Left ventricle myocardium superior (tissue), 1 donor: Measurements from ENCODE around the gene MYOZ3. TPM values are rescaled to one million over a fixed set of nuclear protein-coding genes. Genes with fewer than 3 reads are reported as not detected.

Source experiments
- ATAC-seq: fragments of 200-7000 bp; cut with Tn5 transposase; one replicate; pipeline ENCODE4 v1.9.1; 2020; ENCODE audit warnings: mild to moderate bottlenecking, moderate library complexity
- DNase-seq: peaks from one replicate; pipeline ENCODE4 v3.0.0-alpha.2; 2020
- intact Hi-C: fragments of 100-400 bp; cut with micrococcal nuclease; formaldehyde crosslinking; loops from one replicate; pipeline ENCODE4 v1.11.0; 2022
- total RNA-seq: library from RNA; stranded (reverse); fragmentation: NEBNext Ultra II Directional; extraction: Animal tissue kit (Norgen Biotek cat#: 25700); gene quantifications from one replicate; pipeline ENCODE4 v1.2.1, GENCODE V29; 2021
- donor health status: DM: no; HTN: yes; CAD: no; lungs with severe emphysema.

MYOZ3 gene
- total RNA-seq, 1 donor from 2014 or later, result 3.2 TPM

- peak; percentile 48 for ATAC-seq
- intact Hi-C loops, result no loop called here
- peak; percentile 66 for DNase-seq
These were observed 11.3 kb downstream of the MYOZ3 start for GRCh38 chr5:150672237-150672883.

- ATAC-seq (no peak), DNase-seq (no peak)
- intact Hi-C loops, result no loop called here
These were observed 11.8 kb downstream of the MYOZ3 start for GRCh38 chr5:150672884-150673275.

GRCh38 chr5:150674341-150674821, 13.3 kb downstream of the MYOZ3 start:
- DNase-seq (peak; percentile 77), ATAC-seq (peak; percentile 56)
- intact Hi-C loops, result no loop called here

- ATAC-seq, result no peak
- intact Hi-C loops, result no loop called here
- DNase-seq, result no peak
These were observed 14.0 kb downstream of the MYOZ3 start for GRCh38 chr5:150675069-150675468.

- ATAC-seq (no peak), DNase-seq (no peak)
- intact Hi-C loops, result no loop called here
These were observed 15.5 kb downstream of the MYOZ3 start for GRCh38 chr5:150676578-150676977.

- intact Hi-C loops, result no loop called here
- no peak for DNase-seq
- no peak for ATAC-seq
These were observed 28.1 kb downstream of the MYOZ3 start for GRCh38 chr5:150689120-150689519.

- DNase-seq (no peak), ATAC-seq (no peak)
- intact Hi-C loops, result no loop called here
These were observed 29.7 kb downstream of the MYOZ3 start for GRCh38 chr5:150690760-150691159.

GRCh38 chr5:150692276-150692675, 31.2 kb downstream of the MYOZ3 start:
- ATAC-seq, result no peak
- DNase-seq, result no peak
- intact Hi-C loops, result no loop called here

- DNase-seq (no peak), ATAC-seq (no peak)
- intact Hi-C loops, result no loop called here
These were observed 33.6 kb downstream of the MYOZ3 start for GRCh38 chr5:150694612-150695011.

- ATAC-seq, result no peak
- DNase-seq, result no peak
- intact Hi-C loops, result no loop called here
These were observed 39.2 kb downstream of the MYOZ3 start for GRCh38 chr5:150700246-150700593.

- intact Hi-C loops, result no loop called here
- ATAC-seq, result peak; percentile 100
- peak; percentile 96 for DNase-seq
These were observed 39.7 kb downstream of the MYOZ3 start, which contains the start of gene RBM22 for GRCh38 chr5:150700594-150701377. Gene RBM22 (minus strand): TSS chr5:150701062. CDS start chr5:150700985, 77 bp downstream.

GRCh38 chr5:150703762-150704161, 42.7 kb downstream of the MYOZ3 start:
- no peak for DNase-seq
- intact Hi-C loops, result no loop called here
- ATAC-seq, result no peak

GRCh38 chr5:150706776-150707390, 45.8 kb downstream of the MYOZ3 start:
- intact Hi-C loops, result no loop called here
- DNase-seq, result no peak
- no peak for ATAC-seq

- intact Hi-C loops, result no loop called here
- peak; percentile 48 for ATAC-seq
- DNase-seq, result no peak
These were observed 49.1 kb downstream of the MYOZ3 start for GRCh38 chr5:150710165-150710564.

- DNase-seq (no peak), ATAC-seq (no peak)
- intact Hi-C loops, result no loop called here
These were observed 62.8 kb downstream of the MYOZ3 start for GRCh38 chr5:150723845-150724244.

Other genes starting within 250 kb of the MYOZ3 start
- 341 TPM for gene CD74, start 248.3 kb upstream of the MYOZ3 start, total RNA-seq
- 1,255 TPM for gene RPS14, start 211.5 kb upstream of the MYOZ3 start, total RNA-seq
- 57.9 TPM for gene NDST1, start 153.1 kb upstream of the MYOZ3 start, total RNA-seq
- gene SYNPO, start 20.6 kb upstream of the MYOZ3 start, total RNA-seq, result 675 TPM
- 28.9 TPM for gene RBM22, start 39.8 kb downstream of the MYOZ3 start, total RNA-seq
- 43.5 TPM for gene DCTN4, start 97.8 kb downstream of the MYOZ3 start, total RNA-seq
- gene SMIM3, start 117.5 kb downstream of the MYOZ3 start, total RNA-seq, result 15.2 TPM
- not detected for gene IRGM, start 185.3 kb downstream of the MYOZ3 start, total RNA-seq
- gene ZNF300, start 243.7 kb downstream of the MYOZ3 start, total RNA-seq, result 0.69 TPM